SH-SY5Y (cell line): ENCODE data around the gene OR2V2.

Experiments used
- GATA2 ChIP-seq: IDR thresholded peaks from 2 replicates; pipeline ENCODE4 v1.6.1; 2011; ENCODE audit warnings: mild to moderate bottlenecking, low read depth, low read length
- GATA3 ChIP-seq: IDR thresholded peaks from 2 replicates; pipeline ENCODE4 v1.6.1; 2011; ENCODE audit warnings: low read depth, mild to moderate bottlenecking, low read length, moderate library complexity

The OR2V2 gene

DNA sequence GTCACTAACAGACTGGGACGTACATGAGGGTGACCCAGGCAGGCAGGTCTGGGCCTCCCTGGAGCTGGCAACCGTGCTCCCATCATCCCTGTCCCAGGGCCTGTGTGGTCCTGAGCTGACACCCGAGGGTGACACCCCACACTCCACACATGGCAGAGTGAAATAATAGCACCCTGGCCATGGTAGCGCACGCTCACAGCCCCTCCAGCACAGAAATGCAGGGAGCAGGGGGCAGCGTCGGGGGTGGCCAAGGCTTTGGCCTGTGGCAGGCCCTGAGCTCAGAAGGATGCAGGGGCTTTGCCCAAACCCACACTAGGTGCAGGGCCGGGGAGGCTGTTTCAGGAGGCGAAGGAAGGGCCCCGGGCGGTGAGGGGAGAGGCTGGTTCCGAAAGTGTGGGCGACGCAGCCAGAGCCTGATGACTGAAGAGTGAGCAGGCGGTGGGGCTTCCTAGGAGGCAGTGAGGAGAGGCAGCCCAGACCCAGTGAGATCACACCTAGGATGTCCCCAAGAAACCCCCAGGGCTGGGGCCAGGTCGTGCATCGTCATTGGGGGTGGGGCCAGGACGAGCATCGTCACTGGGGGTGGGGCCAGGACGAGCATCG, 12.9 kb downstream of the OR2V2 start:
- TF ChIP-seq GATA3 (no peak), GATA2 (no peak)

GRCh38 chr5:181161534-181162175, 14.3 kb downstream of the OR2V2 start:
- no peak for TF ChIP-seq GATA2
- TF ChIP-seq GATA3: no peak

DNA sequence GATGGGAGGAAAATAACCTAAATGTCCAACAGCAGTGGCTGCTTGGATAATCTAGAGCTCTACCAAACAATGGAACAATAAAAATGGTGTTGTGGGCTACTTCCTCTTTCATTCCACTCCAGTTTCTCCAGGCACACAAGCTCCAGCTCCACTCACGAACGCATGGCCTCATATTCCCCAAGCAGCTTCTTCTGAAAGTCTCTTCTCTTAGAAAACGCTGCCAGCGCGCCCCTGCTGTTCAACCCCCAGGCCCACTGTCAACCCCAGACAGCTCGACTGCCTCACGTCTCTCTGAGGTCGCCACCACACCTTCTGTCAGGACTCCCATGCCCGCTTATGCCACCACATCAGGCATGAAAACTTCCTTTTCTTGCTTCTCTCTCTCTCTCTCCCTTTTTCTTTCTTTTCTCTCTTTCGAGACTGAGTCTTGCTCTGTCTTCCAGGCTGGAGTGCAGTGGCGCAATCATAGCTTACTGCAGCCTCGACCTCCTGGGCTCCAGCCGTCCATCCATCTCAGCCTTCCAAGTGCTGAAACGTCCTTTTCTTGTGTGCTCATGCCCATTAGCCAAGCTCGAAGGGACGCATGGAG, 16.2 kb downstream of the OR2V2 start:
- TF ChIP-seq GATA2: no peak
- no peak for TF ChIP-seq GATA3

DNA sequence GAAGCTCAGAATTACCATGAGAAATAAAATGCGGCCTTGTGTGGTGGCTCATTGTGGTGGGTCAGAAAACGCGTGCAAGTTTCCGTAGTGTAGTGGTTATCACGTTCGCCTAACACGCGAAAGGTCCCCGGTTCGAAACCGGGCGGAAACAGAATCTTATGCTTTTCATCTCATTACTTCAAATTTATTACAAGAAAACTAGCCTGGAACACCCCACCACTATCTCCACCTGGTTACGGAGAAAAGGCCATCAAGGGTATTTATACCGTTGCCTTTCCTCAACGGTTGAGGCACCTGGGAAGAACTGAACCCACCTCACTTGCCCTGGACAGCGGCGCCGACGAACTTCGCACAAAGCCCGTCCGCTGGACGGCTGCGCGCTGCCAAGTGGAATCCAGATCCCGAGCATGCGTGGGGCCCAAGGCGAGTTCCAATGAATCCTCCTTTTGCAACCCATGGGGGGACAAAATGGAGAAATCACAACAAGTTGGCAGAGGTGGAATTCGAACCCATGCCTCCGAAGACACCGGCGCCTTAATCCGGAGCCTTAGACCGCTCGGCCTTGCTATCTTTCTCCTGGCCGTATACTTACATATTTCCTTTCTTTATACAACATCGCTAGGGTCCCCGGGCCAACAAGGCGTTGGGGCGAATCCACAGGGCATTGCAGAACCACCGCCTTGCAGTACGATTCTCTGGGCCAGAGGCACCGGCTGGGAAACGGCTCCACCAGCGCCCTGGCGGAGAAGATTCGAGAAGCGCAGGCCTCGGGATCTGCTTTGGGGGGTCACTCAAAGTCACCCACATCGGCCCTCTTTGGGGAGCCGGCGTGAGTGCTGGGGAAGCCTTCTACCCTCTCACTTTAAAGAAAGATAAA, 16.9 kb downstream of the OR2V2 start:
- TF ChIP-seq GATA3 (no peak), GATA2 (no peak)

- TF ChIP-seq GATA2: no peak
- no peak for TF ChIP-seq GATA3
Measured at GRCh38 chr5:181166812-181167733, 19.7 kb downstream of the OR2V2 start.

GRCh38 chr5:181167814-181168488, 20.6 kb downstream of the OR2V2 start:
- TF ChIP-seq GATA2 (peak; percentile 90), GATA3 (peak; percentile 80)

DNA sequence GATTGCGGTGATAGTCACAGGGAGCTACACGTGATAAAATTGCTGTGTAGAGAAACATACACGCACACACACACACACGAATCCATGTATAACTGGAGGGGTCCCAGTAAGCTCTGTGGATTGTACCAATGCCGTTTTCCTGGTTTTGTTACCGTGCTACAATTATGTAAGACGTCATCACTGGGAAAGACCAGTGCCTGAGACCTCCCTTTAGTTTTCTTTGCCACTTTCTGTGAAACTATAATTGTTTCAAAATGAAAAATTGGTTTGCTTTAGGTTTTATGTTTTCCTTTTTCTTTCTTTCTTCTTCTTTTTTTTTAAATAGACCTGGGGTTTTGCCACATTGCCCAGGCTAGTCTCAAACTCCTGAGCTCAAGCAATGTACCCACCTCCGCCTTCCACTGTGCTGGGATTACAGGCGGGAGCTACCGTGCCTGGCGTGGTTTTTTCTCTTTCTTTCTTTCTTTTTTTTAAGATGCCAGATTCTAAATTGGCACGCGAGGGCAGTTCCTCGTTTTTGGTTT, 21.3 kb downstream of the OR2V2 start:
- TF ChIP-seq GATA2 (no peak), GATA3 (no peak)

GRCh38 chr5:181170237-181170825, 22.9 kb downstream of the OR2V2 start:
- no peak for TF ChIP-seq GATA2
- no peak for TF ChIP-seq GATA3

- no peak for TF ChIP-seq GATA3
- no peak for TF ChIP-seq GATA2
Measured at GRCh38 chr5:181170996-181171395, 23.6 kb downstream of the OR2V2 start.

DNA sequence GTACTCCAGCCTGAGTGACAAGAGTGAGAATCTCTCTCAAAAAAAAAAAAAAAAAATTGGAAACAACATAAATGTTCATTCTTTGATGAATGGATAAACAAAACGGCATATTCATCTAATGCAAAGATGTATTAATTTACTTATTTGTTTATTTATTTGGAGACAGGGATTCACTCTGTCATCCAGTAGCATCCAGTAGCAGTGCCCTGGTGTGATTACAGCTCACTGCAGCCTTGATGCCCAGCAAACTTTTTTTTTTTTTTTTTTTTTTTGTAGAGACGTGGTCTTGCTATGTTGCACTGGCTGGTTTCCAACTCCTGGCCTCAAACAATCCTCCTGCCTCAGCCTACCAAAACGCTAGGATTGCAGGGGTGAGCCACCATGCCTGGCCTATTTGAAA, 24.4 kb downstream of the OR2V2 start:
- TF ChIP-seq GATA3: no peak
- no peak for TF ChIP-seq GATA2

DNA sequence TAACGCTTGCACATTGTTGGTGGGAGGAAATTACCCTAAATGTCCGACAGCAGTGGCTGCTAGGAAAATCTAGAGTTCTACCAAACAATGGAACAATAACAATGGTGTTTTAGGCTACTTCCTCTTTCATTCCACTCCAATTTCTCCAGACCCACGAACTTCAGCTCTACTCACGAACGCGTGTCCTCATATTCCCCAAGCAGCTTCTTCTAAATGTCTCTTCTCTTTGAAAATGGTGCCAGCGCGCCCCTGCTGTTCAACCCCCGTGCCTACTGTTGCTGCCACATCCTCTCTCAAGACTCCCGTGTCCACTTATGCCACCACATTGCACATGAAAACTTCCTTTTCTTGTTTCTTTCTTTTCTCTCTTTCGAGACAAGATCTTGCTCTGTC, 25.6 kb downstream of the OR2V2 start:
- TF ChIP-seq GATA2 (no peak), GATA3 (no peak)

GRCh38 chr5:181173420-181174342, 26.3 kb downstream of the OR2V2 start:
- TF ChIP-seq GATA2: no peak
- TF ChIP-seq GATA3: no peak
